Suppressor macrophage treated with lipopolysaccharide for 4 hours (primary cell): Measurements from ENCODE around the gene PKDREJ.
A peak's percentile ranks its signal among the peaks of the same experiment; 100 is the strongest.
"Not testable (repeated sequence)": the region's sequence is repeated elsewhere in the genome, so short reads cannot be mapped to it uniquely, and the experiment has no call there.

Experiments used
- DNase-seq: peaks from one replicate; pipeline ENCODE4 v3.0.0-alpha.2; 2020

Gene PKDREJ

GRCh38 chr22:46263216-46263590 lies at the start of gene PKDREJ:
TSS of gene PKDREJ (minus strand) at chr22:46263343. CDS start at chr22:46263322, 21 bp downstream.
- DNase-seq = no peak

- not testable (repeated sequence) for DNase-seq
Observed at GRCh38 chr22:46312848-46313247, 49.7 kb upstream of the PKDREJ start.

- no peak for DNase-seq
Observed at GRCh38 chr22:46312056-46312455, 48.9 kb upstream of the PKDREJ start.

- no peak for DNase-seq
Observed at GRCh38 chr22:46309526-46310085, 46.5 kb upstream of the PKDREJ start.

DNA sequence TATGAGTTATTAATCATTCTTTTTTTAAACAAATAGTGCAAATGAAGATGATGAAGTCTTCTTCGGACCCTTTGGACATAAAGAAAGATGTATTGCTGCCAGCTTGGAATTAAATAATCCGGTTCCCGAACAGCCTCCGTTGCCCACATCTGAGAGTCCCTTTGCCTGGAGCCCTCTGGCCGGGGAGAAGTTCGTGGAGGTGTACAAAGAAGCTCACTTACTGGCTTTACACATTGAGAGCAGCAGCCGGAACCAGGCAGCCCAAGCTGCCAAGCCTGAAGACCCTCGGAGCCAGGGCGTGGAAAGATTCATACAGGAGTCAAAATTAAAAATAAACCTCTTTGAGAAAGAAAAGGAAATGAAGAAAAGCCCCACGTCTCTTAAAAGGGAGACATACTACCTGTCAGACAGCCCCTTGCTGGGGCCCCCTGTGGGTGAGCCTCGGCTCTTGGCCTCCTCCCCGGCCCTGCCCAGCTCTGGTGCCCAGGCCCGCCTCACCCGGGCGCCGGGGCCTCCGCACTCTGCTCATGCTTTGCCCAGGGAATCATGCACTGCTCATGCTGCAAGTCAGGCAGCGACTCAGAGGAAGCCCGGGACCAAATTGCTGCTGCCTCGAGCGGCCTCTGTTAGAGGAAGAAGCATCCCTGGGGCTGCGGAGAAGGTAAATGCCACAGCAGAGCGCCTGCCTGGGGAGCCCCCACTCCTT lies 45.3 kb upstream of the PKDREJ start:
- DNase-seq = no peak

DNA sequence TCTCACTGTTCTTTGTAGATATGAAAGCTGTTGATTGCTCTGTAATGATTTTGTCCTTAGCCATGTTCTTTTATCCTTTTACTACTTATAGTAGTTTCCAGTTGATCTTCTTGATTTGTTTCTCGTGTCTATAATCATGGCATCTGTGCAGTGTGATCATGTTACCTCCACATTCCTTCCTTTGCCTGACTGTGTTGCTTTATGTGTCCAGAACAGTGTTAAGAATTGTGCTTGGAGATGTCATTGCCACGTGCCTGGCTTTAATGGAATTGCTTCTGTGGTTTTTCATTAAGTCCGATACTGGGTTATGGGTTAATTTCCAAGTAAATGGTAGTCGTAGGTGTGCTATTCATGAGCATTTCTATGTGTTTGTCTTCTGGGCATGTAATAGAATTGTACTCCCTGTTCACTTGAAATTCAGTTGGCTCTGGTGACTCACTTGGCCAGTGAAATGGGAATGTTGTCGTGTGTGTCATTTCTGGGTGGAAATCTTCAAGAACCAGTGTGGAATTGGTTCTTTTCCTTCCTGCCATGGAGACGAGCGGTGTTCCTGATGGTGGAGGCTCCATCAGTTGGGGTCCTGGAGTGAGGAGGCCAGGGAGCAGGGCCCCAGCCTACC lies 40.3 kb upstream of the PKDREJ start:
- no peak for DNase-seq

DNA sequence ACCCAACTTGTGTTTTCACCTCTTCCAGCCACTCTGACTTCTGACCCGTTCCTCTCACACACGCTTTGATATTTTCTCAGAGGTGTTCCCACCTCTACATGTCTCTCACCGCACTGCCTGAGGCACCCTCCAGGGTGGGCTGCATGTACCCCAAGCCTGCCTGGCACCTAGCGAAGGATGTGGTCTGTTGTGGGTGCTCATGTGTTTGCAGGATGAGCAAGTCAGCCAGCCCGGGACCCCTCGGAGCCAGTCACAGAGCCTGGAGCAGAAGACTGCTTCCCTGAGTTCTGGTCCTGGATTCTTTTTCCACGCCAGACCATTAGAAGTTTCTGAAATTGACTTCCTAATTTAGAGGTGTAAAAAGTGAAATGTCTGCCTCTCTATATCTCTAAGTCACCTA lies 37.3 kb upstream of the PKDREJ start:
- DNase-seq = no peak

- no peak for DNase-seq
Observed at GRCh38 chr22:46299101-46299500, 36.0 kb upstream of the PKDREJ start.

DNA sequence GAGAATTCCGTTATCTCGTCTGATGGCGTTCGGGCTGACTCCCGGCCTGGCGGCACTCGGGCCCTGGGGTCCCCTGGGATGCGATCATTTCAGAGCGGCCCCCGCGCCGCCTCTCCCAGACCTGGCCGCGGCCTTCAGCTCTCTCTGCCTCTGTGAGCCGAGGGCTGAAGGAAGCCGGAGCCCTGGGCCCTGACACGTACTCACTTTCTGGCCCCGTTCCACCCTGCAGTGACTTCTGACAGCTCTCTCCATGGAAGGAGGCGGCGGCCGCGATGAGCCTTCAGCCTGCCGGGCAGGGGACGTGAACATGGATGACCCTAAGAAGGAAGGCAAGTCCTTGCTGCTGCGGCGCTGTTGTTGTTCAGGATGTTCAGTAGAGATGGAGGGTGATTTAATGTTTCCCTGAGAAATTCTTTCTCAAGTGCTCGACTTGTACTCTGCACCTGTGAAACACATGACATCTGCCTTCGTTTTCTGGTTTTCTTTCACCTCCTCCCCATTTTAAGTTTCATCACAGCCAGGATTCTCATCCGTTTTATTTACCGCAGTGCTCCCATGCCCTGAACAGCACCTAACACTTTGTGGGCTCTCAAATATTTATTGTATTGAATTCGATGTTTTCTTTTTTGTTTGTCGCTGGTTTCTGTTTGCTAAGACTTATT lies 34.1 kb upstream of the PKDREJ start:
- no peak for DNase-seq

DNA sequence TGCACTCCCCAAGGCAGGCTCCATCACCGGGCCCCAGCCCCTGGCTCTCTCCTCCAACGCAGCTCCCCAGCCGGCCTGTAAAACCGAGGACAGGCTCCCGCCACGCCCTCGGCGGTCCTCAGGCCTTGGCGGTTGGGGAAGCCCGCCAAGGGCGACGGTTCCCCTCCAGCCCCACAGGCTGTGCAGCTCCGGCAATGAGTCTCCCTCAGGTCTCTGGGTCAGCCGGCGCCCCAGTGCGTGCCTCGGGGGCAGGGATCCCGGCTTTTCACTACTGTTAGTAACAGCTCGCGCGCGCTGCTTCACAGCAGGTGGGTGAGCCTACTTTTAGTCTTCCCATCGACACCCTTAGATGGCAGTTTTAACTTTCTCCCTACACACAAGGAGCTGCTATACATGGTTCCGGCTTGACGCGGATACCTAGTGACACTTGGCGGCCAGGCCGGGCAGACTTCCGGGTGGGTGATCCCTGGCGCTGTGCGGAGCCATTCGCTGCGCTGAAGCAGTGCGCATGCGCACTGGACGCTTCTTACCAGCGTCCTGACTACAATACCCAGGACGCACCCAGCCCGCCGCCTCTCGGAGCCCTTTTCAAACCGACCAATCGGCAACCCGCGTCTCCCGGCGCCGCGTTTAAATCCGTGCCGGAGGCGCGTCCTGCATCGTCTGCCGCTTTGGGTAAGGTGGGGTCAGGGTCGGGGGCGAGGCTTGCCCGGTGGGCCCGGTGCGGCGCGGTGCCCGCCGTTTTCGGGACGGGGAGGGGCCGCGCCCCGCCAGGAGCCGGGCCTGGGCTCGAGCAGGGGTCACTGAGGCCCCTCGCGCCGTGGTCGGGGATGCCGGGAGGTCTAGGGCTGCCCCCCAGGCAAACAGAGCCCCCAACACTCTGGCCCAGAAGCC lies 33.4 kb upstream of the PKDREJ start, which contains the start of gene GTSE1:
GTSE1 (plus strand) TSS at position 614 of the 894 bp plus-strand sequence. CDS start 531 bp downstream, outside the sequence.
- DNase-seq = peak; percentile 100

GRCh38 chr22:46295277-46295971 lies 32.3 kb upstream of the PKDREJ start:
- DNase-seq = no peak

- no peak for DNase-seq
Observed at GRCh38 chr22:46294784-46295183, 31.6 kb upstream of the PKDREJ start.

GRCh38 chr22:46293577-46294260 lies 30.6 kb upstream of the PKDREJ start:
- DNase-seq = peak; percentile 77

DNA sequence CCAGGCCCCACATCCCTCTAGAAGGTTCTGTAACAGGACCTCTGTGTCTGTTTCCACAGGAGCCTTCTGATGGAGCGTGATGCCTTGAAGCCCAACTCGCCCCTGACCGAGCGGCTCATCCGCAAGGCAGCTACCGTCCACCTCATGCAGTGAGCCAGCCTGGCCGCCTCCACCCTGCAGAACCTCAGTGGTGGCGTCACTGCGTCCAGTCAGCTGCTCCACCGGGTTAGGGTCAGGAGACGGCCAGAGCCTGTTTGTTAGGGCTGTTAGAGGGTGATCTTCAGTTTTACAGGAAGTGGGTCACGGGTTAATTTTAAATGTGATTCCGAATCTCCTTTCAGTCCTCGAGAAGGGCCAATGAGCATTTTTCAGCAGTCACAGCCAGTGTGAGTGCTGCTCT lies 29.6 kb upstream of the PKDREJ start:
- DNase-seq = peak; percentile 41

DNA sequence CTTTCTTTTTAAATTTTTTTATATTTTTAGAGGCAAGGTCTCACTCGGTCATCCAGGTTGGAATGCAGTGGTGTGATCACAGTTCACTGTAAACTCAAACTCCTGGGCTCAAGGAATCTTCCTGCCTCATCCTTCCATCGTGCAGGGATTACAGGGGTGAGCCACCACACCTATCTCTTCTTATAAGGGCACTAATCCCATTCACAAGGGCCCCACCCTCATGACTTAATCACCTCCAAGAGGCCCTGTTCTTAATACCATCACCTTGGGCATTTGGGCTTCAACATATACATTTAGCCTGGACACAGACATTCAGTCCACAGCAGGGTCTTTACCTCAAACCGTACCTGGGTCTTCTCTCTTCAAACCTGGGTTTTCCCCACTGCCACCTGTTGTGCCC lies 29.0 kb upstream of the PKDREJ start:
- no peak for DNase-seq

DNA sequence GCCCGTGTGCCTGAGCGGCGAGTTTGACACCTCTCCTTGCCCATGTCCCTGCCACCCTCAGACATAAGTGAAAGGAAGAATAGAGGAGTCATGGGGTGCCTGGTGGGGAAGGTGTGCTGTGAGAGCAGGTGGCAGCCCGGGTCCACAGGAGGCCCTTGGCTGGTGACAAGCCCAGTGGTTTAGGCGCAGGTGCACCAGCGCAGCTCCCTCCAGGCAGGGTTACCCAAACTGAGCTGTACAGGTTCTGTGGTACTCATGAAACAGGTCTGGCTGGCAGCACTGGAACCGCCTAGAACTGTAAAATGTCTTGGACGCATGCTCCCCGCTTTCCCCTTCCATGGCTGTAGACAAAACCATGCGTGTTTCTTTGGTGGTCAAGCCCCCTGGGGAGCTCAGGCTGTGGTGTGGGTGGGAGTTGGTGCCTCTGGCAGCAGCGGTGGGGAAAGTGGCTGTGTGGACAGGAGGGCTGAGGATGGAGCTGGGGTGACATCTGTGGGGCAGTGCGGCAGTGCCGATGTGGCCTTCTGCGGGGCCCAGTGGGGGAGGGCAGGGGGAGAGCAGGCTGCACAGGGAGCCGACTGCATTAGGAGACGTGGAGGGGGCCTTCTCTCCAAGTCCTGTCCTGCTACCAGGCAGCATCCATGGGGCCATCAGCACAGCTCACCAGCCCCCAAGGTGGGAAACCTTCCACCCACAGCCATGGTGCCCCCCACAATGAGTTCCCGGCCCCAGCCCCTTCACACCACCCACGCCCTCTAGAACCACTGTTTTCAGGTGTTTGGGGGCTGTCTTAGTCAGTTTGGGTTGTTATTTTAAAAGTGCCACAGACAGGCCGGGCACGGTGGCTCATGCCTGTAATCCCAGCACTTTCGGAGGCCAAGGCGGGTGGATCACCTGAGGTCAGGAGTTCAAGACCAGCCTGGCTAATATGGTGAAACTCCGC lies 28.0 kb upstream of the PKDREJ start:
- no peak for DNase-seq

GRCh38 chr22:46290121-46290842 lies 27.1 kb upstream of the PKDREJ start:
- DNase-seq = no peak

GRCh38 chr22:46289244-46289891 lies 26.2 kb upstream of the PKDREJ start:
- no peak for DNase-seq

DNA sequence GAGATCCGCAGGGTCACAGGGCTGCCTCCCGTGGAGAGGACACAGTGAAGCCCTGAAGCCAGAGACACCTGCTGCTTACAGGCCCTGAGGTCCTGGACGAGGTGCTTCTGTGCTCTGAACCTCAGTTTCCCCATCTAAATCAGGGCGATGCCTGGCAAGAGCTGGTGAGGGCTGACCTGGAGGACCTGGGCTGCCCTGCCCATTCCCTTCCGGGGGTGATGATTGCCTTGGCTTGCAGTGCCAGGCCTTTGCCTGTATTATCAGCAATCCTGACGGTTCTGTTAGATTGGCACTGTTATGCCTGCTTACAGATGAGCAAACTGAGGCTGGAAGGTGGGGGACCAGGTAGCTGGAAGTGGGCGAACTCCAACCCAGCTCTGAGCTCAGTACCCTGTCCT lies 25.7 kb upstream of the PKDREJ start:
- DNase-seq = no peak
